Muscle of leg (tissue), 11 donors: ENCODE measurements around the gene AKR1C2. TPM values are rescaled to one million over a fixed set of nuclear protein-coding genes. Genes with fewer than 3 reads are reported as not detected.
"Not testable (repeated sequence)": the region's sequence is repeated elsewhere in the genome, so short reads cannot be mapped to it uniquely, and the experiment has no call there.

ENCODE experiments used
- DNase-seq: peaks from one replicate; pipeline ENCODE4 v3.0.0; 2013
- H3K27ac ChIP-seq: one replicate; pipeline ENCODE4 v1.5.1; 2013; ENCODE audit warnings: mild to moderate bottlenecking, low read length, control low read depth
- H3K27me3 ChIP-seq: one replicate; pipeline ENCODE4 v1.6.1; 2013; ENCODE audit warnings: low read length; ENCODE audit not compliant: control insufficient read depth, insufficient read depth
- H3K36me3 ChIP-seq: one replicate; pipeline ENCODE4 v1.6.1; 2013; ENCODE audit warnings: low read length; ENCODE audit not compliant: control insufficient read depth, insufficient read depth
- H3K4me1 ChIP-seq: one replicate; pipeline ENCODE4 v1.6.1; 2013; ENCODE audit warnings: low read length; ENCODE audit not compliant: control insufficient read depth, insufficient read depth
- H3K4me3 ChIP-seq: one replicate; pipeline ENCODE4 v1.5.1; 2013; ENCODE audit warnings: low read length, control low read depth
- H3K9me3 ChIP-seq: replicated peaks from 2 replicates; pipeline ENCODE4 v1.6.1; 2013; ENCODE audit warnings: low read depth, low read length; ENCODE audit not compliant: control insufficient read depth
- WGBS: methylation state at CpG from one replicate; pipeline ENCODE4 v1.1.5; 2013; ENCODE audit warnings: missing lambda C conversion rate; ENCODE audit not compliant: insufficient coverage; 5-methylcytosine and 5-hydroxymethylcytosine counted together
- polyA plus RNA-seq, 8 donors: library from polyadenylated mRNA; unstranded; fragments of 120-200 nt; gene quantifications; one replicate each; pipeline versions ENCODE4 v1.2.1 to v1.2.3, GENCODE V29; 2013; ENCODE audit warnings: inconsistent platforms in 1 of 8, low replicate concordance in 1 of 8; ENCODE audit not compliant: insufficient read length in 8 of 8, insufficient read depth in 1 of 8
- total RNA-seq: library from RNA; stranded (reverse); fragments of 120-200 nt; gene quantifications from one replicate; pipeline ENCODE4 v1.2.4, GENCODE V29; 2013

AKR1C2 gene
- total and polyA plus RNA-seq, 9 donors: 9.2 to 14.4 (median 11.4) TPM

- Histone ChIP-seq H3K36me3 (no peaks in the 10 kb centered on the region), H3K4me3 (no peak overlapping the region), H3K4me1 (no peaks in the 10 kb centered on the region), H3K27ac (no peak overlapping the region), H3K9me3 (no peaks in the 10 kb centered on the region), H3K27me3 (no peaks in the 10 kb centered on the region)
- DNase-seq: peak; percentile 9
- WGBS: 88% methylated on average over 9 of the region's 9 CpGs
Observed at GRCh38 chr10:5041471-5042023, 37.9 kb upstream of the AKR1C2 start.

GRCh38 chr10:5040781-5041470, 37.3 kb upstream of the AKR1C2 start:
- H3K9me3 ChIP-seq: no peaks in the 10 kb centered on the region
- H3K4me1 ChIP-seq: no peaks in the 10 kb centered on the region
- WGBS: 39% methylated on average over 7 of the region's 8 CpGs
- DNase-seq: no peak
- H3K27me3 ChIP-seq: no peaks in the 10 kb centered on the region
- no peak overlapping the region for H3K27ac ChIP-seq
- H3K36me3 ChIP-seq: no peaks in the 10 kb centered on the region
- no peak overlapping the region for H3K4me3 ChIP-seq

GRCh38 chr10:5040010-5040673, 36.5 kb upstream of the AKR1C2 start:
- Histone ChIP-seq H3K4me3 (no peak overlapping the region), H3K9me3 (peaks cover 3% of the 10 kb centered on the region), H3K36me3 (no peaks in the 10 kb centered on the region), H3K4me1 (no peaks in the 10 kb centered on the region), H3K27ac (no peak overlapping the region), H3K27me3 (no peaks in the 10 kb centered on the region)
- 60% methylated on average over 1 of the region's 10 CpGs for WGBS
- DNase-seq: no peak

GRCh38 chr10:5038733-5039132, 35.1 kb upstream of the AKR1C2 start:
- no peaks in the 10 kb centered on the region for H3K4me1 ChIP-seq
- no peaks in the 10 kb centered on the region for H3K36me3 ChIP-seq
- H3K27ac ChIP-seq: no peak overlapping the region
- peaks cover 14% of the 10 kb centered on the region for H3K9me3 ChIP-seq
- H3K4me3 ChIP-seq: no peak overlapping the region
- no peak for DNase-seq
- H3K27me3 ChIP-seq: no peaks in the 10 kb centered on the region

- no CpG with 5 or more reads among the region's 2 CpGs for WGBS
- Histone ChIP-seq H3K4me1 (no peaks in the 10 kb centered on the region), H3K36me3 (no peaks in the 10 kb centered on the region), H3K4me3 (no peak overlapping the region), H3K27ac (no peak overlapping the region), H3K9me3 (peaks cover 15% of the 10 kb centered on the region), H3K27me3 (no peaks in the 10 kb centered on the region)
- no peak for DNase-seq
Observed at GRCh38 chr10:5038101-5038500, 34.4 kb upstream of the AKR1C2 start.

- no peaks in the 10 kb centered on the region for H3K27me3 ChIP-seq
- no peak overlapping the region for H3K27ac ChIP-seq
- no peak overlapping the region for H3K4me3 ChIP-seq
- H3K9me3 ChIP-seq: peaks cover 17% of the 10 kb centered on the region
- WGBS: no CpG with 5 or more reads among the region's 2 CpGs
- no peaks in the 10 kb centered on the region for H3K4me1 ChIP-seq
- DNase-seq: no peak
- H3K36me3 ChIP-seq: no peaks in the 10 kb centered on the region
Observed at GRCh38 chr10:5036511-5036910, 32.9 kb upstream of the AKR1C2 start.

- WGBS: no CpG with 5 or more reads among the region's 10 CpGs
- no peaks in the 10 kb centered on the region for H3K27me3 ChIP-seq
- no peaks in the 10 kb centered on the region for H3K4me1 ChIP-seq
- H3K27ac ChIP-seq: no peak overlapping the region
- H3K36me3 ChIP-seq: no peaks in the 10 kb centered on the region
- no peak for DNase-seq
- peaks cover 19% of the 10 kb centered on the region for H3K9me3 ChIP-seq
- H3K4me3 ChIP-seq: no peak overlapping the region
Observed at GRCh38 chr10:5035356-5035755, 31.7 kb upstream of the AKR1C2 start.

- Histone ChIP-seq H3K36me3 (no peaks in the 10 kb centered on the region), H3K27ac (no peak overlapping the region), H3K9me3 (peaks cover 23% of the 10 kb centered on the region), H3K27me3 (no peaks in the 10 kb centered on the region), H3K4me3 (no peak overlapping the region), H3K4me1 (no peaks in the 10 kb centered on the region)
- no peak for DNase-seq
Observed at GRCh38 chr10:5034588-5034987, 30.9 kb upstream of the AKR1C2 start.

- H3K27me3 ChIP-seq: no peaks in the 10 kb centered on the region
- no peaks in the 10 kb centered on the region for H3K36me3 ChIP-seq
- H3K4me1 ChIP-seq: no peaks in the 10 kb centered on the region
- H3K27ac ChIP-seq: no peak overlapping the region
- WGBS: no CpG with 5 or more reads among the region's 2 CpGs
- DNase-seq: no peak
- peaks cover 23% of the 10 kb centered on the region for H3K9me3 ChIP-seq
- H3K4me3 ChIP-seq: no peak overlapping the region
Observed at GRCh38 chr10:5033061-5033778, 29.6 kb upstream of the AKR1C2 start.

- not testable (repeated sequence) for H3K4me3 ChIP-seq, DNase-seq, H3K36me3 ChIP-seq, H3K27ac ChIP-seq, H3K27me3 ChIP-seq, H3K4me1 ChIP-seq
- H3K9me3 ChIP-seq: peaks cover 23% of the 10 kb centered on the region
- WGBS: 91% methylated on average over 15 of the region's 22 CpGs
Observed at GRCh38 chr10:5032444-5032843, 28.8 kb upstream of the AKR1C2 start.
